Pancreas (tissue), 10 donors: ENCODE measurements around the gene TMEM109. TPM values are rescaled to one million over a fixed set of nuclear protein-coding genes. Genes with fewer than 3 reads are reported as not detected.

Source experiments
- ATAC-seq, 4 donors: fragments of 200-7000 bp; cut with Tn5 transposase; one replicate each; pipeline versions ENCODE4 v1.8.0 to v1.9.1; 2020; ENCODE audit warnings: mild to moderate bottlenecking in 4 of 4, moderate library complexity in 4 of 4
- DNase-seq, 6 donors: peaks; one replicate each; pipeline ENCODE4 v3.0.0-alpha.2; 2020
- FAIRE-seq: peaks from 2 replicates; lab custom pipeline; 2012; peaks lifted over from hg19 to GRCh38; lab: Jason Lieb, UNC
- H3K27ac ChIP-seq, 4 donors: fragments of 200-600 bp; sonication (generic); 1 replicate in 3 of 4; 2 replicates in 1 of 4; pipeline versions ENCODE4 v1.5.0 to v1.8.0; 2020
- H3K27me3 ChIP-seq, 4 donors: fragments of 200-600 bp; one replicate each; pipeline ENCODE4 v1.8.0; 2021
- H3K36me3 ChIP-seq, 3 donors: fragments of 200-600 bp; sonication (generic) in 1 of 3; one replicate each; pipeline versions ENCODE4 v1.5.0 to v1.8.0; 2020 to 2021
- H3K4me1 ChIP-seq, 3 donors: fragments of 200-600 bp; one replicate each; pipeline ENCODE4 v1.8.0; 2021
- H3K4me3 ChIP-seq, 4 donors: fragments of 200-600 bp; sonication (generic) in 2 of 4; one replicate each; pipeline versions ENCODE4 v1.5.0 to v1.8.0; 2020 to 2021
- H3K9me3 ChIP-seq, 4 donors: fragments of 200-600 bp; one replicate each; pipeline ENCODE4 v1.8.0; 2021
- CTCF ChIP-seq, 4 donors: fragments of 200-600 bp; sonication (generic) in 3 of 4; IDR thresholded peaks; one replicate each; pipeline versions ENCODE4 v1.5.0 to v1.8.0; 2021; ENCODE audit warnings: antibody characterized with exemption in 4 of 4
- WGBS, 2 donors: extraction: QIAGEN DNeasy Blood & Tissue Kit; methylation state at CpG; one replicate each; pipeline ENCODE4 v1.1.7; 2013; 5-methylcytosine and 5-hydroxymethylcytosine counted together
- intact Hi-C, 3 donors: fragments of 100-400 bp; cut with DNase I; formaldehyde crosslinking; loops; one replicate each; pipeline versions ENCODE4 v1.11.1 to v1.14.2; 2022
- polyA plus RNA-seq, 2 donors: library from polyadenylated mRNA; stranded (reverse); fragments of 200-250 nt; gene quantifications; one replicate each; pipeline ENCODE4 v1.2.3, GENCODE V29; 2013
- total RNA-seq, 6 donors: library from RNA; stranded (reverse); fragmentation: NEBNext Ultra II Directional in 4 of 6; extraction: Animal tissue kit (Norgen Biotek cat#: 25700) in 4 of 6; gene quantifications; one replicate each; pipeline versions ENCODE4 v1.2.1 to v1.2.4, GENCODE V29; 2021 to 2023
- donor health status: healthy with polysubstance abuse.
- donor health status: DM: no; HTN: no; CAD: no; lungs with moderate emphysema.
- donor health status: DM: no; HTN: no; CAD: no.
- donor health status: control.
- donor health status: control.
- donor health status: Bipolar disorder and iron deficiency.
- donor health status: DM: yes; HTN: yes; CAD: no.
- donor health status: DM: no; HTN: no; CAD: no.
- donor health status: DM: no; HTN: no; CAD: no.
- donor health status: DM: yes; HTN: yes; CAD: no.

TMEM109 gene
- total and polyA plus RNA-seq, 8 donors = 28.2 to 53.0 (median 40.0) TPM

GRCh38 chr11:60930394-60930793 is 16.4 kb downstream of the TMEM109 start:
- no peaks in the 10 kb centered on the region for H3K36me3 ChIP-seq
- no peaks in the 10 kb centered on the region for H3K27me3 ChIP-seq
- H3K9me3 ChIP-seq = no peaks in the 10 kb centered on the region
- no peak overlapping the region for H3K4me3 ChIP-seq
- WGBS, 2 donors = 85% methylated on average over 4 of the region's 4 CpGs
- intact Hi-C loops = no loop called here
- H3K27ac ChIP-seq = no peak overlapping the region
- H3K4me1 ChIP-seq = no peaks in the 10 kb centered on the region
- FAIRE-seq = no peak
- ATAC-seq = no peak
- no peak for TF ChIP-seq CTCF (IDR thresholded peaks at IDR 0.05)
- DNase-seq = no peak

- ATAC-seq = no peak
- 85 to 89% methylated on average over 9 of the region's 9 CpGs for WGBS, 2 donors
- Histone ChIP-seq H3K9me3 (no peaks in the 10 kb centered on the region), H3K4me3 (no peak overlapping the region), H3K36me3 (no peaks in the 10 kb centered on the region), H3K27me3 (no peaks in the 10 kb centered on the region), H3K4me1 (no peaks in the 10 kb centered on the region), H3K27ac (no peak overlapping the region)
- no peak for TF ChIP-seq CTCF (IDR thresholded peaks at IDR 0.05)
- no peak for FAIRE-seq
- DNase-seq = no peak
- intact Hi-C loops = no loop called here
Measured at GRCh38 chr11:60931917-60932316, 18.0 kb downstream of the TMEM109 start.

GRCh38 chr11:60932605-60933356 is 18.8 kb downstream of the TMEM109 start:
- intact Hi-C loops = no loop called here
- FAIRE-seq = no peak
- TF ChIP-seq CTCF (IDR thresholded peaks at IDR 0.05) = no peak
- no peaks in the 10 kb centered on the region for H3K27me3 ChIP-seq
- no peak for DNase-seq
- no peaks in the 10 kb centered on the region for H3K4me1 ChIP-seq
- no peaks in the 10 kb centered on the region for H3K36me3 ChIP-seq
- WGBS, 2 donors = 74% methylated on average over 5 of the region's 5 CpGs
- no peaks in the 10 kb centered on the region for H3K9me3 ChIP-seq
- H3K4me3 ChIP-seq = no peak overlapping the region
- H3K27ac ChIP-seq = no peak overlapping the region
- ATAC-seq = no peak

GRCh38 chr11:60933416-60934123 is 19.6 kb downstream of the TMEM109 start:
- Histone ChIP-seq H3K9me3 (no peaks in the 10 kb centered on the region), H3K36me3 (no peaks in the 10 kb centered on the region), H3K27me3 (no peaks in the 10 kb centered on the region), H3K4me1 (no peaks in the 10 kb centered on the region), H3K27ac (no peak overlapping the region), H3K4me3 (no peak overlapping the region)
- FAIRE-seq (no peak), ATAC-seq (no peak), DNase-seq (no peak)
- intact Hi-C loops = no loop called here
- WGBS, 2 donors = 90 to 92% methylated on average over 37 of the region's 37 CpGs
- no peak for TF ChIP-seq CTCF (IDR thresholded peaks at IDR 0.05)
